Ramos (cell line): ENCODE results near the gene CTSD.

Source experiments
- in situ Hi-C: fragments of 300-500 bp; cut with MboI; formaldehyde crosslinking; loops from one replicate; pipeline ENCODE4 v1.14.3; 2022; ENCODE audit warnings: low sequenced_read_pairs; ENCODE audit not compliant: unreplicated experiment

CTSD gene

DNA sequence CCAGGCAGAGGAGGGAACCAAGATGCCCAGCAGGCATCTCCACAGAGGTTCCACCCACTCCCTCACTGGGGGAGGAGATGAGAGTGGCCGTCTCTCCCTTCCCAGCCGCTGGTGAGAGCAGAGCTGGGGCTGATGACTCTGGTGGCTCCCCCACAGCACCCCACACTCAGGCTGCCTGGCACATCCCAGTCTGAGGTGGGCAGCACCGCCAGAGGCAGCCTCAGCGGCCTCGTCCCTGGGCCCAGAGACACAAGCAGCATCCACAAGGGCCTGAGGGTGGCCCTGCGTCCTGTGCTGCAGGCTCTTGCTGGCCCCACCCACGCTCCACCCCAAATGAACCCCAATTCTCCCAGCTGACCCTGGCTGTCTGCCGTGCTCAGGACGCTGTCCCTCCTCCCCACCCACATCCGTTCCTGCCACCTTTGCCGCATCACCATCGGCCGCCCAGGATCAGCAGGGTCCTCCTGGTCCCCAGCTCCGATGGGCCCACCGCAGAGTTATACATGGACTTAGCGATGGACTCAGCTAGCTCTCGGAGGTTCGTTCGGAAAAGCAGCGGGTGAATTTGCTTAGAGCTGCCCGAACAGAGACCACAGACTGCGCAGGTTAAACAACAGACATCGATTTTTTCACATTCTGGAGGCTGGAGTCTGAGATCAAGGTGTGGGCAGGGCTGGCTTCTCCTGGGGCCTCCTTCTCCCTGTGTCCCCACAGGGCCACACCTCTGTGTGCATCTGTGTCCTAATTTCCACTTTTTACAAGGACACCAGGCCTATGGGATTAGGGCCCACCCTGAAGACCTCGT is 20.2 kb upstream of the CTSD start:
- in situ Hi-C loops: no loop called here

DNA sequence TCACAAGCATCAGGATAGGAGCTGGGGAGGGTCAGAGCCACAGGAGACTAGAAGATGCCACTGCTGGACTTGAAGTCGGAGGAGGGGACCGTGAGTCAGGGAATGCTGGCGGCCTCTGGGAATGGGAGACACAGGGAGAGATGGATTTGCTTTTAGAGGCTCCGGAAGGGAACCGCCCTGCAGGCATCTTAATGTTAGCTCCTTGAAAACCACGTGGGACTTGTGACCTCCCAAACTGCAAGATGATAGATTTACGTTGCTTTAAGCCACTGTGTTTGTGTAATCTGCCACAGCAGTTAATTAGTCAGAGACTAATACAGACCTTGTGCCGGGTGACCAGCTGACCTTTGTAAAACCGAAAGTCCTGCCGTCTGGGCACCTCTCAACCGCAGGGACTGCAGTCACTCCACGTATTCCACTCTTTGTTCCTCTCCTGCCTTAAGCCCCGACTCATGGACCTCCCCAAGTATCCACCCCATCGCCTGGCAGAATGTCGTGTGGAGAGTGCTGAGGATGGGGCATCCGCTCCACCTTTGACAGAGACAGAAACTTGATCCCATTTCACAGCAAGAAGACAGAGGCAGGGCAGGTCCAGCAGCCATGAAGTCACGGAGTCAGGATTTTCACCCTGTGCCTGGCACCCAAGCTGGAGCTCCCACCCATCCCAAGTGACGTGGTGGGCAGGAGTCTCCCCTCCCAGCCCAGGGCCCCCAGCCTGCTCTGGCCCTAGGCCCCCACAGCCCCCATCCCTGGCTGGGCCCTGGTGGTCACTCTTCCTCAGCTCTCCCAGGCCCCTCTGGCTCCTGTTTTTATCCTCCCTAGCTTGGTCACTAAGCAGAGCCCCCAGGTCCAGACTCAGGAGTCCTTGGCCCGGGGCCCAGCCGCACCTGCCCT is 19.4 kb upstream of the CTSD start:
- in situ Hi-C loops: no loop called here

DNA sequence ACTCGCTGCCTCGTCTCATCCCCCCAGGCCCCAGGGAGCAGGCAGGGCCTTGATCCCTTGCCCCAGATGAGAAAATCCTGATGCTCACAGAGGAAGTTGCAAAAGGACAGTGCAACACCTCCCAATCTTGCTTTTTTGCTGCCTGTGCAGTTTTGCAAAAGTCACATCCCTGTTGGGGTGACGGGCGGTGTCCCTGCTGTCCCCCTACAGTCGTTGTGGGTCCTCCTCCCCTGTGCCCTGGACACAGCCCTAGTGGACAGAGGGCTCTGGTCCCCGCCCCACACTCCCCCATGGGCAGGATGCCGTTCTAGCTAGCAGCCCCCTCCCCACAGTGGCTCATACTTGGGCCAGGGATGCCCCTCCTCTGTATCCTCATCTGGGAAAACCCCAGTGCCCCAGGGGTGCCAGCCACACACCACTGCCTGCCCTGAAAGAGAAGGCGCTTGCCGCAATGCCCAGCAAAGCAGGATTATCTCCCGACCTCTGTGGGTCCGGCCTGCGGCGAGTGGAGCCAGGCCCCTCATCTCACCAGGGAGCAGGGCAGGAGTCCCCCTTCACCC is 18.4 kb upstream of the CTSD start:
- in situ Hi-C loops: no loop called here

DNA sequence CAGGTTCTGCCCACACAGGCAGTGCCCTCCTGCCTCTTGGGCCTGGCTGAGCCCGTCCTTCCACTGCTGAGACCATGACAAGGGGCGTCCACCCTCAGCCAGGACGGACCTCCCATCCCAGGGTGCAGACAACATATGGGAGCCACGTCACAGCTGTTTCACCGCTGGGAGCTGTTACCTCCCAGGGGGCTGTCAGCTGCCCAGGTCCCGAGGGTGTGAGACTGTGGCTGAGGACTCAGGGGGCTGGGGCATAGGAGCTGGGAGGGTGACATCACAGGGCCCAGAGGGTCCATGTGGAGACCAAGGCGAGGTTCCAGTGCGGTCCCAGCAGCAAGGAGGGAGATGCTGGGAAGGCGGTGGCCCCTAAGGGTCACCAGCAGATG is 17.9 kb upstream of the CTSD start:
- in situ Hi-C loops: no loop called here

DNA sequence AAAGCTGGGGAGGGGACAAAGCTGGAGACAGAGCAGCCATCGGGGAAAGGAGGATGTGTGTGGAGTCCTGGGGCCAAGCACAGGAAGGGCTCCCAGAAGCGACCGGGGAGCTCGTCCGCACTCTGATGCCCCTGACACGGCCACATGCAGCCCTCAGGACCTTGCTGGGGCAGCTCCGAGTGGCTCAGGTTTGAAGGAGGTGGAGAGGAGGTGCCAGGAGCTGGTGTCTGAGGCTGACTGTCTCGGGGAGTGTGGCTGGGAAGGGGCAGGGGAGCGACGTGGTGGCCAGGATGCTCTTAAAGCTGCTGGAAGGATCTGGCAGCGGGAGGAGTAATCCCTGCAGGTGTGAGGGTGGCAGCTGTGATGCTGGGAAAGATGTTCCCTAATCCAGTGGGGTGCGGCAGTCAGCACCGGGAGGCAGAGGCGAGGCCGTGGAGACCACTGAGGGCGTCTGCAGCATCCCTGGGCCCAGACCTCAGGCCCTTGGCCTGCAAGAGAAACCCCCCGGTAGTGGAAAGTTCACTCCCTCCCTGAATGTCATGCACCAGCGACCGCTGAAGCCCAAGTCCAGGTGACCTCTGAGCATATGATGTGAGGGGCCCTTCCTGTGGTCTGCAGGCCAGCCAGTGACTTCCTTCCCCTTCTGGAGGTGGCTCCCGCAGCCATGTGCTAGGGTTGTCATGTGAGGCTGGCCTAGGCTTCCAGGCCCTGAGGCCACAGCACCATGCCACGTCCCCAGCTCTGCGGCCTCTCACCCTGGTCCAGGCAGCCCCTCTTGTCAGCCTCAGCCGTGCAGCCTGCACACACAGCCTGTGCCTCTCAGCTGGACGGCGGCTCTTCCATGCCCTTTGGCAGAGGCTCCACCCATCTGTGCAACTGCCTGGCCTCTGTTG is 17.2 kb upstream of the CTSD start:
- in situ Hi-C loops: no loop called here

DNA sequence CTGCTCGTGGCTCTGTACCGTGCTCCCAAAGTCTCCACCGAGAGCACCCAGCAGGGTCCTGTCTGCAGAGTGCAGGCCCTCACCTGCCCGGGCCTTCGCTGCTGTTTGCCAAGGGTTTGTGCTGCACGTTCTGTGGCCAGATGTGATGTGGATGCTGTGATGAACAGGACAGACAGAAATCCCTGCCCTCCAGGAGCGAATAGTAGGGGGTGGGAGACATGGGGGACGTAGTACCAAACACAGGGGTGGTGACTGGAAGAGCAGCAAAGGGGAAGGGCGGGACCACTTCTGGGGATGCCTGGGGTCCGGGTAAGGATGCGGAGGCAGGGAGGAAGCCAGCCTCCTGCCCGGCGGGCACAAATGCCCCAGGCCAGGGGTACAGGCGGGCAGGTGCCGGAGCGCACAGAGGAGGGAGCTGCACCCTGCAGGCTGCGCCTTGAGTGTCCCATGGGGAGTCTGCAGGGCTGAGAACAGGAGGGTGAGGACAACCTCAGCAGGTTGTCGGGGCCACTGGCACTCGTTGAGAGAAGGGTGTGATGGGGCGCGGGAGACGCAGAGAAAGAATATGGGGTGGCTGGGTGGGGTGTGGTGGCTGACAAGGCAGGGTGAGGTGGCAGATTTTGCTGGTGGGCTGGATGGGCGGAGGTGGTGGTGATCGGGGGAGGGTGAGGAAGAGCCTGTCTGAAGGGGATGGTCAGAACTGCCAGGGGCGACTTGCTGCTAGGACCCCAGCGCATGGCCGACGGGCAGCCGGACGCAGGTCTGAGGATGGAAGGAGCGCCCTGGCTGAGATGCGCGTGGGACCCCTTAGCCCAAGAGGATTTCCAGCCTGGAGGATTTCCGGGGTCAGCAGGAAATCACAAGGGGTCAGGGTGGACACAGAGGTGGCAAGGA is 16.3 kb upstream of the CTSD start:
- in situ Hi-C loops: no loop called here

DNA sequence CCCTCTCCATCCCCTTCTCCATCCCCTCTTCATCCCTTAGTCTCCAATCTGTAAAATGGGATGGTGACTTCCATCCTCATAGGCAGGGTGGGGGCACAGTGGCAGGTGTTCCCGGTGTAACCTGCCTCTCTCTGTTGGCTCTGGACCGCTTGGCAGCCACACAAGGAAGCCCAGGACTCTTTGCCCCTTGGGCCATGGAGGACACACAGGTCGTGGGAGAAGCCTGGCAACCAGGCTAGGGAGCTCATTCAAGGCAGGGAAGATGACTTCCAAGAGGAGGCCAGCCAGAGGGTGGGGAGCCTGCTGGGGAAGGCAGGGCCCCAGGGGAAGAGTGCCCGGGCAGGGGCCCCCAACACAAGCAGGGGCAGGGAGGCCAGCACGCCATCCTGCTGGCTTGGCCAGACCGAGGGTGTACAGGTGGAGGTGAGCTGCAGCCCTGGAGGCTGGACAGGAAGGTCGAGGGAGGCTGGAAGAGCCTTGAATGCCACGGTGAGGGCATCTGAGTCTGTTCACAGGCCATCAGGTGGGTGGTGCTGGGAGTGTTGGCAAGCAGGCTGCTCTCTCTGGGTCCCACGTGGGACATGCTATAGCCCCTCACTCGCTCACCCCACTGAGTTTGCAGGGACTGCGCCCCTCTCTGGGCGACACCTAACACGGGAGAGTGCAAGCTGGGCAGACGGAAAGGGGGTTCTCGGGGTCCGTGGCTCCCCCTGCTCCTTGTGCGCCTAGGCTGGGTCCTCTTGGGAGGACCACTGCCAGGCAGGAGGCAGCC is 15.5 kb upstream of the CTSD start:
- in situ Hi-C loops: no loop called here

DNA sequence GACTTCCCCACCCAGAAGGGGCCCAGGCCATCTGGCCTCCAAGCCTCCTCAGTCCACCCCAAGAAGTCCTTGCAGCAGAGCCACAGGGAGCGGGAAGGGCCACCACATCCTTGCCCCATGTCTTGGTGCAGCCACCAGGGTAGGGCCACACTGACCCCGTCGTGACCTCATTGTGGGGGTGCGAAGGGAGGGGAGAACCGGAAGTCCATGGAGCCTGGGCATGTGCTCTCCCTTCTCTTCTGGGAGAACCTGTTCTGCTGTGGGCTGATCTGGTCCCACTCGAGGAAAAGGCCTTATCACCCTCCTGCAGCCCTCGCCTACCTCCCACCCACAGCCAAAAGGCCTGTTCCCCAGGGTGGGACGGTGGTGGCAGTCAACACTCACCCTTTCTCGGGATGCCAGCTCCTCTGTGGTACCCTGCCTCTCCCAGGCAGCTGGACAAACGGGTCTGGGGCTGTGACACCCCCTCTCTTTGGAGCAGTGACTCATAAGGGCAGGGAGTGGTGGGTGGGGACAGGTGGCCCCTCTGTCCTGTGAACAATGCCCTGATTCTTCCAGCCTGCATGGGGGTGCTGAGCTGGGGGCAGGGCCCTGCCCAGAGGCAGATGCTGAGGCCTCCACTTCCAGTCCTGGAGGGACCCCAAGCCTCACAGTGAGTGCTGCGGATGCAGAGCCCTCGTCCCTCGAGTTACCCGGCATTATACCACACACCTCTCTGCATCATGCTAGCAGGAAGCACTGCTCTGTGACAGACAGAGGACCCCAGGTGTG is 14.6 kb upstream of the CTSD start:
- in situ Hi-C loops: no loop called here

DNA sequence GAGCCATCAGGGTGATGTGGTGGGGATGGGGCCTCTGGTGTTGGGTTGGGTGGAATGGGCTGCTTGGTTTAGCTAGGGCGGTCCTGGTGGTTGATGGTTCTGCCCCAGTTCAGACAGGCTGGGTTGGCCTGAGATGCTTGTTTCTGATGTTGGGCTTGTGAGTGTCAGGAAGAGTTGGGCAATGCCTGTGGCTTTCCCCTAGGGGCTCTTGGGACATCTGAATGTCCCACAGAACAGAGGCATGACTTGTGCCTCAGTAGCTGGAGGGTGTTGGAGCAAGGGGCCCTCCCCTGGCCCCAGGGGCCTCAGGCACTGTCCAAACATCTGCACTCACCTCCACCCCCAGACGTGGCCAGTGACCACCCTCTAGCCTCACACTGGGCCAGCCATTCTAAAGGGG is 14.0 kb upstream of the CTSD start:
- in situ Hi-C loops: no loop called here

DNA sequence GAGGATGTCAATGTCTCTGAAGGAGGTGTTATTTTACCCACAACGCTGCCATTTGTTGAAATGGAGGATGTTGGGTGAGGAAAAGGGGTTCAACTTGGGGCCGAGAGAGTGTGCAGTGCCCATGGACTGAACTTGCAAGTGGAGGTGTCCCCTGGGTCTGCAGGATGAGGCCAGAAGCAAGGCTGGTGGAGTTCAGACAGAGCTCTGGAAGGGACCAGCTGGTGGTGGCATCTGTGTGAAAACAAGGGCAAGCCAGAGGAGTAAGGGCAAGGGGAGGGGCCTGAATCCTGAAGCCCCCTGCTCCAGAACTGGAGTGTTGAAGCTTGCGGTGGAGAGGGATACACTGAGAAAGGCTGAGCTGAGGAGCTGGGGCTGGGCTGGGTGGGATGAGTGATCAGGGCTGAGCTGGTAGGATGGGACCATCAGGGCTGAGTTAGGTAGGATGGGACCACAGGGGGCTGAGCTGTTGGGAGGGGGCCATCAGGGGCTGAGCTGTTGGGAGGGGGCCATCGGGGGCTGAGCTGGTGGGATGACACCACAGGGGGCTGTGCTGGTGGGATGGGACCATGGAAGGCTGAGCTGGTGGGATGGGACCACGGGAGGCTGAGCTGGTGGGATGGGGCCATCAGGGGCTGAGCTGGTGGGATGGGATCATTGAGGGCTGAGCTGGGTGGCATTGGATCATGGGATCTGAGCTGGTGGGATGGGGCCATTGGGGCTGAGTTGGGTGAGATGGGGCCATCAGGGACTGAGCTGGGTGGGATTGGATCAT is 13.4 kb upstream of the CTSD start:
- in situ Hi-C loops: no loop called here

DNA sequence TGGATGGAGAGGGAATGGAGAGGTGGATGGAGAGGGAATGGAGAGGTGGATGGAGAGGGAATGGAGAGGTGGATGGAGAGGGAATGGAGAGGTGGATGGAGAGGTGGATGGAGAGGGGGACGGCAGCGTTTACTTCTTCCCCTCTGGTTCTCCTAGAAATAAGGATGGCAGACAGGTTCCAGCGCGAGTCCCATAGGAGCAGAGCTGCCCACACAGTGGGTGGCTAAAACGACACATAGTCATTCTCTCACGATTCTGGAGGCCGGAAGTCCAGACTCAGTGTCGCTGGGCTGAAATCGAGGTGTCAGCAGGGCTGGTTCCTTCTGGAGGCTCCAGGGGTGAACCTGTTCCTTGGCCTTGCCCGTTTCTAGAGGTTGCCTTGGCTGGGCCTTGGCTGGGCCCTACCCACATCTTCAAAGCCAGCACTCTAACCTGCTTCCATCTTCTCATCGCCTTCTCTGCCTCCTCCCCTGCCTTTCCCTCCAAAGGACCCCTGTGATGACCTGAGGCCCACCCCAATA is 12.7 kb upstream of the CTSD start:
- in situ Hi-C loops: no loop called here

DNA sequence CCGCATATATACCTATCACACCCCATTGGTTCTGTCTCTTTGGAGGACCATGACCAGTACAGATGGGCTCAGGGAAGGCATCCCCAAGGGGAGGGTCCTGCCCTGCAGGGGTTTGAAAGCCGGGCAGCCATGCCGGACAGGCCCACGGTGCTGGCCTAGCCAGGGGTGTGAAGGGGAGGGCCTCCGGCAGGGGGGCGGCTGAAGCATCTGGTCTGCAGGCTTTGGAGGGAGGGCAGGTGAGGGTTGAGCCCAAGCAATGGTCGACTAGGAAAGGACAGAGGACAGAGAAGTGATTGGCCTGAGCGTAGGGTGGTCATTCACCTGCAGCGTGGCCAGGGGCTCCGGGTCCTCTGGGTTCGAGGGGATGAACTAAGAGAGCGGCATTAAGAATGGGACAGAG is 11.2 kb upstream of the CTSD start:
- in situ Hi-C loops: no loop called here

DNA sequence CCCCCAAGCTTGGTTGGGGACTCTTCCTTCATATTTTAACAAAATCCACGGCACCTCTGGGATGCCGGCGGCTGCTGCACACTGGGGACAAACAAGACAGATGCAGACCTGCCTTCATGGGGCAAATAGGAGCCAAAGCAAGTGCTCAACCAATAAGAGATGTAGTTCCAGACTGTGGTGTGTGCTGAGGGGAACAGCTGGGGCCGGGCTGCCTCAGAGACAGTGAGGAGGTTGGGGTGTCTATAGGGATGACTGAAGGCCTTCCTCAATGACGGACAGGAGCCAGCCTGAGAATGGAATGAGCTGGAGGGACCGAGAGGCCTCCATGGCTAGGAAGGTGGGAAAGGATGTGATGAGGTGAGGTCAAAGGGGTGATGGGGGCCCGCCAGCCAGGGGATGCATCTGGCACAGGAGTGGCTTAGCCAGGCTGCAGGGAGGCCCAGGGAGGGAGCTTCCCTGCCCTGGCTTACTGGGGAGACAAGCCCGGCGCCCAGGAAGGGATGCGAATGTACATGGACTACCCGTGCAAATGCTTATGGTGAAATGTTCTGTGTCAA is 10.3 kb upstream of the CTSD start:
- in situ Hi-C loops: no loop called here

DNA sequence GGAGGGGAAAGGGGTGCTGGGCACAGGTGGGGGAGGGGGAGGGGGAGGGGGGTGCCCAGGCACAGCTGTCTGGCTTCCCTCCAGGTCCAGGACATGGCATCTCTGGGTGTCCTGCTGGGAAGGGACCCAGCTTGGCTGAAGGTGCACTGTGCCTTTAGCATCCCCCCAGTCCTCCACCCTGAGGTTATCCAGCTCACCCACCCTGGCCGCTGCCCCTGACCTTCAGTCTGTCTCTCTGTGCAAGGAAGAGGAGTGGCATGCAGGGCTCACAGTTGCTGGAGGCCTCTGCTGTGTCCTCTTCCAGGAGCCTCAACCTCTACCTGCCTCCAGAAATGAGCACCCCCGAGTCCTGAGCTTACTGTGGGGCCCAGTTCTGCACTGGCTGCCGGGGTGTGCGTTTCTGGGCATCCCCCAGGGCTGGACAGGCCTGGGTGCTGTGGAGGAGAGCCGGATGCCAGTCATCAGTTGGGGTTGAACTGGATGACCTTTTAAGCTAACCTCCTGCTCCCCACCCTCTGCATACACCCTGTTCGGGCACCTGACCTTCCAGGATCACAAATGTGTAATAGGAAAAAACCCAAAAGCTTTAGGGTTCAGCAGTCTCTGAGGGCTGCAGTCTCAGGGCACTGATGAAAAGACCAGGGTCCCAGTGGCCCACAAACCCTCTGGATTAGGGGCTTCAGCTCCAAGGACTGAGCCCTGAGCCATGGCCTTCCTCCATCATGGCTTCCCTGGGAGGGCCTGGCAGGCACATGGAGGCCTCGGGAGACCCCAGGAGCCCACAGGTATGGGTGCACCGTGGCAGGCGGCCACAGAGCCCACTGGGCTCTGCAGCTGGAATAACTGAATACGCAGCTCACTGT is 9.6 kb upstream of the CTSD start:
- in situ Hi-C loops: no loop called here

DNA sequence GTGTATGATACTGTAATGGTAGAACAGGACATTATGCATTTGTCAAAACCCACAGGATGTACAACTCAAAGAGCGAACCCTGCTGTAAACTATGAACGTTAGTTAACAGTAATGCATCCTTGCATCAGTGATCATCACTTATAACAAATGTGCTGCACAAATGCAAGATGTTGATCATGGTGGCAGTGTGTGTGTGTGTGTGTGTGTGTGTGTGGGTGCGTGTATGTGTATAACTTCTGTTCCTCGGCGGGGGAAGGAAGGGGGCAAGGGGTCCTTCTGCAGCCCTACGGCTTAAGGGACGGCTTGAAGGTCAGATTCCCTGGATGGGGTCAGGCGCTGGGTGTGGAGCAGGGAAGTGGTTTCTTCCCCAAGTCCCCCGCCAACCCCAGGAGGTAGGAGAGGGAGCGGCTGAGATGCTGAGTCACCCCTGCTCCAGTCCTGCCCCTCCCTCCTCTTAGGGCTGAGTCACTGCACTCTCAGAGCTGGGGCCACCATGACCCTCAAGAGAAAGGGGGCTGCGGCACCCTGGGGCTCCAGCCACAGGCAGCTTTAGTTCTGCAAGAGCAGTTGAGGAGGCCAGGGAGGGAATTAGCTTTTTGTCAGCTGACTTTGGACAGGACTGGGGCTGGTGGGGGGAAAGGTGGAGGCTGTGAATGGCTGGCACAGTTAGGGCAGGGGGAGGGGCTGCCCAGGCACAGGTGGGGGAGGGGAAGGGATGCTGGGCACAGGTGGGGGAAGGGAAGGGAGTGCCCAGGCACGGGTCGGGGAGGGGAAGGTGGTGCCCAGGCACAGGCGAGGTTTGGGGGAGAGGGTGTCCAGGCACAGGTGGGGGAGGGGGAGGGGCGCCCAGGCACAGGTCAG is 8.8 kb upstream of the CTSD start:
- in situ Hi-C loops: no loop called here
